ENCODE results near the gene CHMP4A.
"Not testable (repeated sequence)": the region's sequence is repeated elsewhere in the genome, so short reads cannot be mapped to it uniquely, and the experiment has no call there.

CHMP4A gene

DNA sequence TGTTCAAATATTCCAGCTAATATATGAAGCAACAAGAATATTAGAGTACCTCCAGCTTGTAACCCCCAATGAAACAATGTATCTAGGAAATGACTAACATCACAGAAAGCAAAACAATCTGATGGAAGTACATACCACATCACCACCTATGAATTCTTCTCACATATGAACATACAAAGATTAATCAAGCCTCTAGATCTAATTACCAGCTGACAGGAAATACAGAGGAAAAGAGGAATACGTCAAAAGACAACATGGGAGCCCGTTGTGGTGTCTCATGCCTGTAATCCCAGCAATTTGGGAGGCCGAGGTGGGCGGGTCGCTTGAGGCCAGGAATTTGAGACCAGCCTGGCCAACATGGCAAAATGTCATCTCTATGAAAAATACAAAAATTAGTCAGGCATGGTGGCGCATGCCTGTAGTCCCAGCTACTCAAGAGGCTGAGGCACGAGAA lies 11.4 kb upstream of the CHMP4A start:
- DNase-seq (ENCODE audit: low read depth in 2 of 2) = no peak

DNA sequence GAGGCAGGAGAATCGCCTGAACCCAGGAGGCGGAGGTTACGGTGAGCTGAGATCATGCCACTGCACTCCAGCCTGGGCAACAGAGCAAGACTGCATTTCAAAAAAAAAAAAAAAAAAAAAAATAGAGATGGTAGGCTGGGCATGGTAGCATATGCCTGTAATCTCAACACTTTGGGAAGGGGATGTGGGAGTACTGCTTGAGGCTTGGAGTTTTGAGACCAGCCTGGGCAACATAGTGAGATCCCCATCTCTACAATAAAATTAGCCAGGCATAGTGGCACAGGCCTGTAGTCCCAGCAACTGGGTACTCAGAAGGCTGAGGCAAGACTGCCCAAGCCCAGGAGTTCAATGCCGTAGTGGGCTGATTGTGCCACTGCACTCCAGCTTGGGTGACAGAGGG lies 9.7 kb upstream of the CHMP4A start:
- not testable (repeated sequence) for DNase-seq (ENCODE audit: low read depth in 2 of 2)

DNA sequence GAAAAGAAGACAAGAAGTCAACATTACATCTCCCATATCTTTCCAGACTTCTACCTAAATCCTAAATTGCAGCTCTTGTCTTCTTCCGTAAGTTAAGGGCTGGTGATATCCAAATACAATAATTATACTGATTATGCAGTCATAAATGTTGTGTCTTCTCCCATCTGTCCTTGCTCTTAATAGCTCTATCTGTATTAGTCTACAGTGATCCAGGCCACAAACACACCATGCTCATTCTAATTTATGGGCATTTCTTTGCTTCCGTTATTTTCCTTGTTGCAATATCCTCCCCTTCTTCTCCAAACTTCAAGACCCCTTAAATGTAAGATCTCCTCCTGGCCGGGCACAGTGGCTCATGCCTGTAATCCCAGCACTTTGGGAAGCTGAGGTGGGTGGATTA lies 6.2 kb upstream of the CHMP4A start:
- no peak for DNase-seq (ENCODE audit: low read depth in 2 of 2)

DNA sequence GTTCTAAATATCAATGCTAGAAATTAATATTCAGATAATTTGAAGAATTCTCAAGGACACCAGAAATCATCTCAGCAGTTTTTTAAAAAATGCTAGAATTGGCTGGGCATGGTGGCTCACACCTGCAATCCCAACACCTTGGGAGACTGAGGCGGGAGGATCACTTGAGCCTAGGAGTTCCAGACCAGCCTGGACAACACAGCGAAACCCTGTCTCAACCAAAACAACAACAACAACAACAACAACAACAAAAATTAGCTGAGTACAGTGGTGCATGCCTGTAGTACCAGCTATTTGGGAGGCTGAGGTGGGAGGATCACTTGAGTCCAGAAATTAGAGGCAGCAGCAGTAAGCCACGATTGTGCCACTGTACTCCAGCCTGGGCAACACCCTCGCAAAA lies 5.8 kb upstream of the CHMP4A start:
- no peak for DNase-seq (ENCODE audit: low read depth in 2 of 2)

DNA sequence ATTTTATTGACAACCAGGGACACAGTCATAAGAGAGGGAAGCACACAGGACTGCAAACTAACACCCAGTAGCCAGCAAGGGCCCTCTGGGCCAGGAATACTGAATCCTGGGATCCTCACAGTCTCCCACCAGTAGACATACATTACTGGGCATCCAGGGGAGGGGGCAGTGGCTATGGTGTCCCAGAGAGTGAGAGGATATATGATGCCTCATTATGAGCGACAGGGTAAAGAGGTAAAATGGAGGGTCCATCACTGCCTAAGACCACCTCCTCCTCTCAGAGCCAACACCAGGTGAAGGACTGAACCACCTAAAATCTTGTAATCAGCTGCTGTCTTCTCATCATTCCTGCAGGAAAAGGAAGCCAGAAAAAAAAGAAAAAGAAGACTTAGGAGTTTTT lies 3.6 kb upstream of the CHMP4A start:
- DNase-seq (ENCODE audit: low read depth in 2 of 2) = not testable (repeated sequence)

DNA sequence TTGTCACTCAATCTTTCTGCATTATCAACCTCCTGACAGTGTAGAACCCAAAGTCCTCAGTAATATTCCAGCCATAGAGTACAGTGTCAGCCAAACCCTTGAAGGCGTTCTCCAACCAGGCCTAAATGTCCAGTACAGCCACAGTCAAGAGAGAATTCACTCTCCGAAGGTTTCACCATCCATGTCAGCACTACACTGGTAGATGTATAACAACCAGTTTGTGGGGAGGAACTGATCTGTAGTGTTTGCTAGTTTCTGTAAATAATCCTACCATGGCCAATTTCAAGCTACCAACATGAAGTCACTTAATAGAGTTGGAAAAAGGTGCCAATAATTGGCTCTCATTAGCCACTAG lies 3.0 kb upstream of the CHMP4A start:
- DNase-seq (ENCODE audit: low read depth in 2 of 2) = no peak

DNA sequence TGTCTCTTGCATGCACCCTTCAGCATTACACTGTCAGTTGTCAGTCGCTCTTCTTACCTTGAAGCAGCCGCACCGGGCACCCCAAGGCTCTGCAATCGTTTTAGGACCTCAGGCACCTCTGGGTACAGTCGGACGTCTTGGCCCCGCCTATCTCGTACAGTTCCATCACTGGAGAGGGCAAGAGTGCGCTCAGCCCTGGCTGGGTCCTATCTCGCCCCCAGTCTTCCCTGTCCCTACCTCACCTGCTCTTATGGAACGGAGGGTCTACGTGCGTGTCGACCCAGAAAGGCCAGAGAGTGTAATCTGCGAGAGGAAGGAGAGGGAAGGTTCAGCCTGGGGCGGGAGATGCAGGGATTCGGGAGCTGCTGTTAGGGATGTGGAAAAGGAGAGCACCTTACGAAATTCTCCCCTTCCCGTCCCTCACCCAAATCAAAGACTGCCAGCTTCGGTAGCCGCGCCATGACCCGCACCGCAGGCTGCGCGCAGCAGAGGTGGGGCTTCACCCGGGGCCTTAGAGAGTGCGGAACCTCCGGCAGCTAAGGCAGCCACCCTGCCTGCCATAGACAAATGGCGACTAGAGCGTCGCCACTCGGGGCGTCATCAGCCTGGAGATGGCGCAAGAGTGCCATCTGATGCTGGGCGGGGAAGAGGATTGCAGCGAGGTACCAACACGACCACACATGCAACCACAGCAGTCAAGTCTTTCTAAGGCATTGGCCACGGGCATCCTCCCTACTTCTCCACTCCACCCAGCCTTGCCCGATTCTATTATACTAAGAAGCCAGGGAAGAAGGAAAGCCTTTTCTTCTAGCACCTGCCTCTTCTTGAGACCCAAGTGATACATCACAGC lies 2.4 kb upstream of the CHMP4A start, which contains the start of gene MDP1:
Gene MDP1 (minus strand): TSS at position 572 of the 850 bp plus-strand sequence. CDS start 111 bp downstream, at position 461.
- DNase-seq (ENCODE audit: low read depth in 2 of 2) = peak; percentile 71 to 77

DNA sequence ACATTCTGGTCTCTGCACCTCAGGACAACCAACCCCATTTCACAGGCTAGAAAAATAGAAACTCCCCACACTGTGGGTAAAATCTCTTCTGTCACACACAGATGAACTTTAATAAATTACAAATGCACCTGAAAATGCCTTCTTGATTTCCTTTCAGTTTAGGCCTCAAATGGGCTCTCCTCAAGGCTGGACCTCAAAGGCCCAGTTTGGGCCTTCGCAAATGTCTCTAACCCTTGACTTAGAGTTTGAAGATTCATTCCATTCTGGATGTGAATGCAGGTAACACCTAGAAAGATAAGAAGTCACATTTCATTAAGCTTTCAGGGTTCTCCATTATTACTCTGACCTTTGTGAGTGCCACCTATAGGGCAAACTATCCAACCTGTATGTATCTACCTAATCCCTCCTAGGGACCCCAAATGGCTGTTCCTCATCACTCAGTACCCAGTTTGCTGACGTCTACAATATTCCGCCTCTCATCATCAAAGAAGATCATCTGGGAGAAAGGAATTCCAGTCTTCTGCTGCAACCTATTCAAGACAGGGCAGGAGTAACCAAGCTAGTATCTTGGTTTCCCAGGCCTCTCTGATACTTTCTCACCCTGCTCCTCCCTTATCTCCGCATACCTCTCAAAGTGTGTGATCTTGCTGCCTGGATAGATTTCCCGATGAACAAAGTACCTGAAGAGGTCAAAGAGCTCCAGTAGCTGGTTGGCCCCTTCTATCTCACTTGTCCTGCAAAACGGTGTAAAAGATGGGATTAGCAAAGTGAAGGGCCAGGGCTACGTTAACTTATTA lies 776 bp upstream of the CHMP4A start:
- DNase-seq (ENCODE audit: low read depth in 2 of 2) = no peak

DNA sequence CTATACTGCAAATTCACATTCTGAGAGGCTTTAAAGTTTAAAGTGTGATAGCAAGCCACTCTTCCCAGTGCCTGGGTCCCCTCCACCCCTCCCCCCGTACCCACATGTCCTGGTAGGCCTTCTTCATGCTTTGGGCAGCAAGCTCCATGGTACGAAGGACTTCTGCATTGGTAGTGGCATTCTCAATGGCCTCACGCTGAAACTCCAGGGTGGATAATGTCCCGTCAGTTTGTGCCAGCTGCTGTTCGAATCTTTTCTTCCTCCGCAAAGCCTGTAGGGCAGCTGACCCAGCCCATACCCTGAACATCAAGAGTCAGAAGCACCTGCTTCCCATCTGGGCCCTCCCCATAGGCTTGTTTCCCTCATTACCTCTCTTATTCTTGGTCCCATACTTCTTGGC lies 2.0 kb downstream of the CHMP4A start:
- DNase-seq (ENCODE audit: low read depth in 2 of 2) = no peak

DNA sequence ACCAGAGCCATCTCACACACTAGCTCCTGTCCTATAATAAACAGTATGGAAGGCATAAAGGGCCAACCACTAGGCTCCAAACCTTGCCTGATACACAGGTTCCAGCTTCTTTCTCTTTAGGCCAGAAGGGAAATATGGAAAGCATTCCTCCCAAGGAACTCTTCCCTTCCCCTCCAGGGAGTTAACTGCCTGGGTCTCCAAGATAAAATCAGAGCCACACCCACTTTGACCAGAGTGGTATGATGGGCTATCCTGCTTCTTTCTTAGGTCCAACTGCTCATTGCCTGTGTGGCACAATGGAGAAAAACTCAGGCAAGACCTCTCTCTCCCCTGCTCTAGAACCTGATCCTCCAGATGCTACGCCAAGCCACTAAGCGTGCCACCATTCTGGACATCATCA lies 5.7 kb downstream of the CHMP4A start:
- DNase-seq (ENCODE audit: low read depth in 2 of 2) = no peak

DNA sequence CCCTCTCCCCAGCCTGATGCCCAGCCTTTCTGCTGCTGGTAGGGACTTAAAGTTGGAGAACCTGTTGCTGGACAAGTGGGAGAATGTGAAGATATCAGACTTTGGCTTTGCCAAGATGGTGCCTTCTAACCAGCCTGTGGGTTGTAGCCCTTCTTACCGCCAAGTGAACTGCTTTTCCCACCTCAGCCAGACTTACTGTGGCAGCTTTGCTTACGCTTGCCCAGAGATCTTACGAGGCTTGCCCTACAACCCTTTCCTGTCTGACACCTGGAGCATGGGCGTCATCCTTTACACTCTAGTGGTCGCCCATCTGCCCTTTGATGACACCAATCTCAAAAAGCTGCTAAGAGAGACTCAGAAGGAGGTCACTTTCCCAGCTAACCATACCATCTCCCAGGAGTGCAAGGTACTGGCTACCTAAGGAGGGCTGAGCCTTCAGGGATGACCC lies 6.2 kb downstream of the CHMP4A start:
- DNase-seq (ENCODE audit: low read depth in 2 of 2) = no peak

DNA sequence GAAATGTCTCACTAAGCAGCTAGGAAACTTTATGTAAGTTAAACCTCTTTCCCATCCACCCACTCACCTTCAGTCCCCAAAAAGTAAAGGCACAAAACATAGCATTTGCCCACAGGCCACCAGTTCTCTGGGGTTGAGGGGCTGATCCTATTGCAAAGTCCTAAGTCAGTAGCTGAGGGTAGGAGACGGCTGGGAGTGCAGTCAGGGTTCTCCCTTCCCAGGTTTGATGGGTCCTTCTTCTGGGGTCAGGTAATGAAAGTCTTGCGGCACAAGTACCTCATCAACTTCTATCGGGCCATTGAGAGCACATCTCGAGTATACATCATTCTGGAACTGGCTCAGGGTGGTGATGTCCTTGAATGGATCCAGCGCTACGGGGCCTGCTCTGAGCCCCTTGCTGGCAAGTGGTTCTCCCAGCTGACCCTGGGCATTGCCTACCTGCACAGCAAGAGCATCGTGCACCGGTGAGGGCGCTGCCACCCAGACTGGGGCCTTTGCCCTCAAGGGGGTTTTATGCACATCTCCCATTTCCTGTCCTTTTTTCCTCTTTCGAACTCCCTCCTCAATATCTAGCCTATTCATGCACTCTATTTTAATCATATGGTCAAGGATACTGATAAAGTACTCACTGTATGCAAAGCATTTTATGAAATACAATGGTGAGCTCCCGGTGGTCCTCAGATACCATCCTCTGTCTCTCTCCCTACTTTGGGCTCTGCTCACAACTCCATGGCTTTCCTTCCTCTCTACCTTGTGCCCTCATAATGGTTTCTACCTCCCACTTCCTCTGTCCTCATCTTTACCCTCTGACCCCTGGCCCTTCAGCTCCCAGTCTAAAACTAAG lies 6.8 kb downstream of the CHMP4A start:
- no peak for DNase-seq (ENCODE audit: low read depth in 2 of 2)

DNA sequence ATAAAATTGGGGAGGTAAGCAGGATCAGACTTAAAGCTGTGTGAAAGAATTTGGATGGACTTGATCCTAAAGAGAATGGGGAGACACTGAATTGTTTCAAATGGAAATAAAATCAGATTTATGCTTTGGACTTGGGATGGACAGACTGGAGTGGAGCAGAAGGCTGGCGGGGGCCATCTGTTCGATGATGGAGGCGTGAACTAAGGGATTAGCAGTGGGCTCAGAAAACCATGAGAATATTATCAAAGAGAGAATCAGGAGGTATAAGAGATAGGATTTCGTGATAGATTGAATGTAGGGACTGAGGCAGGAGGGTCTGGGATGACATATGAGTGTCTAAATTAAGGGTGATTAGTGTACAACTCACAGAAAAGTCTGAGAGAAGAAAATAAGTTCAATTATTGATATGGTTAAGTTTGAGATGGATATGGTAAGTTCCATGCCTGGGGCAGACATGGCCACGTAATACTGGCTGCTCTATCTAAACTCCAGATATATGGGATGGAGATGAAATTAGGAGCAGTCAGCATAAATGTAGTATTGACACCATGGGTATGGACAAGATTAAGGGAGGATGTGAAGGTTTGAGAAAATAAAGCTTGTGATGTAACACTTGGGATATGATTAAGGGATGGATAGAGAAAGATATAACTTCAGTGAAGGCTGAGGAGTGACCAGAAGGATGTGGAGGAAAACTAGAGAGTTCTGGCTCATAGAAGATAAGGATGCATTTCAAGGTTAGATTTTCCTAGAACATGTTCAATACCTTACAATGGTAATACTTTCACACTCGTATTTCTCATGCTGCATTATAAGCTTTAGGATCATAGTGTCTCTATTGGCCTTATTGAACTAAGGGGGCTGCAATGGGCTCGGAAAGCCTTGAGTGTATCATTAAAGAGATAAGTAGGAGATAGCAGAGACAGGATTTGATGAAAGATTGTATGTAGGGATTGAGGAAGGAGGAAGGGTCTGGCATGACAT lies 8.8 kb downstream of the CHMP4A start:
- DNase-seq (ENCODE audit: low read depth in 2 of 2) = no peak

DNA sequence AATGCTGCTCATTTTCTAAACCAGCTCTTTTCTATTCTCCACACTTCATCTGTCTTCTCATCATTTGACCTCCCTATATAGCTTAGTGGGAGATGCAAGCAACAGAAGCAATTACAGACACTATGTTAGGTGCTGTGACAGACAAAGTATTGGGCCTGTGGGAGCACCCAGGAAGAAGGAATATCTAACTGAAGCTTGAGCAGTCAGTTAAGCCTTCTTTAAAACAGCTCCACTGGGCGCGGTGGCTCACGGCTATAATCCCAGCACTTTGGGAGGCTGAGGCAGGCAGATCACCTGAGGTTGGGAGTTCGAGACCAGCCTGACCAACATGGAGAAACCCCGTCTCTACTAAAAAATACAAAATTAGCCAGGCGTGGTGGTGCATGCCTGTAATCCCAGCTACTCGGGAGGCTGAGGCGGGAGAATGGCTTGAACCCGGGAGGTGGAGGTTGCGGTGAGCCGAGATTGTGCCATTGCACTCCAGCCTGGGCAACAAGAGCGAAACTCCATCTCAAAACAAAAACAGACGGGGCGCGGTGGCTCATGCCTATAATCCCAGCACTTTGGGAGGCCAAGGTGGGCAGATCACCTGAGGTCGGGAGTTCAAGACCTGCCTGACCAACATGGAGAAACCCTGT lies 9.9 kb downstream of the CHMP4A start:
- not testable (repeated sequence) for DNase-seq (ENCODE audit: low read depth in 2 of 2)

DNA sequence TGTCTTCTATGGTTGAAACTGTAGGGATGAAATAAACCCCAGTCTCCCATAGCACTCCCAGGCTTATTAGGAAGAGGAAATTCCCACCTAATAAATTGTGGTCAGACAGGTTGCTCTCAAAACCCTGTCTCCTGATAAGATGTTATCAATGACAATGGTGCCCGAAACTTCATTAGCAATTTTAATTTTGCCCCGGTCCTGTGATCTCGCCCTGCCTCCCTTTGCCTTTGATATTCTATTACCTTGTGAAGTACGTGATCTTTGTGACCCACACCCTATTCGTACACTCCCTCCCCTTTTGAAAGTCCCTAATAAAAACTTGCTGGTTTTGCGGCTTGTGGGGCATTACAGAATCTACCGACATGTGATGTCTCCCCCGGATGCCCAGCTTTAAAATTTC lies 10.8 kb downstream of the CHMP4A start:
- not testable (repeated sequence) for DNase-seq (ENCODE audit: low read depth in 2 of 2)

DNA sequence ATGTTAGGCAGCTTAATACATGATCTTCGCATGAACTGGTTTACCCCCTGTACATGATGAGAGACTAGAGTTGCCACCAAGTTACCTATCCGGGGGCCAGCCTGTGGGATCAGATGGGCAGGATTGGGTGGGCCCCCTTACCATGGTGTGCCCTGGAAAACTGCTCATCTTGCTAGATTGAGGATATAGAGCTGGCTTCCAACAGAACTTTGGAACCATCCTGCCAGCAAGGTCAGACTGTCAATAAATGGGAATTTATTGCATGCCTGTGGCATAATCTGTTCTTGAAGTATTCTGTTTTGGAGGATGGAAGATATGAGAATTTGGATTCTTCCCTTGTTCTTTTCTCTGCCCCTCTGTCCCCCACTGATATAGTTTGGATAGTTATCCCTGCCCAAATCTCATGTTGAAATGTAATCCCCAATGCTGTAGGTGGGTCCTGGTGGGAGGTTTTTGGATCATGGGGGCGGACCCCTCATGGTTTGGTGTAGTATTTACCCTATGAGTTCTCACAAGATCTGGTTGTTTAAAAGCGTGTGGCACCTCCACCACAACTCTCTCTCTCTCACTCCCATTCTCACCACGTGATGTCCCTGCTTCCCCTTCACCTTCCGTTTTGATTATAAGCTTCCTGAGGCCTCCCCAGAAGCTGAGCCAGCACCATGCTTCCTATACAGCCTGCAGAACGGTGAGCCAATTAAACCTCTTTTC lies 14.3 kb downstream of the CHMP4A start:
- no peak for DNase-seq (ENCODE audit: low read depth in 2 of 2)

DNA sequence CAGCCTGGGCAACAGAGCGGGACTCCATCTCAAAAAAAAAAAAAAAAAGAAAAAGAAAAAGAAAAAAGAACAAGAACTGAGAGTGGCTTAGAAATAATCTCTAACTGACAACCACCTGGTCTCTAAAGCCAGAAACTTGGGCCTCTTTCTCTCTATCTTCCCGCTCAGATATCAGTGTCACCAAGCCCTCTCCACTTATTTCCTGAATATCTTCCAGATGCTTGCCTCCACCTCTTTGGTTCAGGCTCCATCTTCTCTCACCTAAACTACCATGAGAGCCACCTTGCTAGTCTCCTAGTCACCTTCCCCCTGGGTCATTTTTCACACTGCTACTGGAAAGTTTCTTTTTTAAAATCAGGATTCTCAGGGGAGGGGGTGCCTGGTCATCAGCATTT lies 16.2 kb downstream of the CHMP4A start:
- DNase-seq (ENCODE audit: low read depth in 2 of 2) = no peak

DNA sequence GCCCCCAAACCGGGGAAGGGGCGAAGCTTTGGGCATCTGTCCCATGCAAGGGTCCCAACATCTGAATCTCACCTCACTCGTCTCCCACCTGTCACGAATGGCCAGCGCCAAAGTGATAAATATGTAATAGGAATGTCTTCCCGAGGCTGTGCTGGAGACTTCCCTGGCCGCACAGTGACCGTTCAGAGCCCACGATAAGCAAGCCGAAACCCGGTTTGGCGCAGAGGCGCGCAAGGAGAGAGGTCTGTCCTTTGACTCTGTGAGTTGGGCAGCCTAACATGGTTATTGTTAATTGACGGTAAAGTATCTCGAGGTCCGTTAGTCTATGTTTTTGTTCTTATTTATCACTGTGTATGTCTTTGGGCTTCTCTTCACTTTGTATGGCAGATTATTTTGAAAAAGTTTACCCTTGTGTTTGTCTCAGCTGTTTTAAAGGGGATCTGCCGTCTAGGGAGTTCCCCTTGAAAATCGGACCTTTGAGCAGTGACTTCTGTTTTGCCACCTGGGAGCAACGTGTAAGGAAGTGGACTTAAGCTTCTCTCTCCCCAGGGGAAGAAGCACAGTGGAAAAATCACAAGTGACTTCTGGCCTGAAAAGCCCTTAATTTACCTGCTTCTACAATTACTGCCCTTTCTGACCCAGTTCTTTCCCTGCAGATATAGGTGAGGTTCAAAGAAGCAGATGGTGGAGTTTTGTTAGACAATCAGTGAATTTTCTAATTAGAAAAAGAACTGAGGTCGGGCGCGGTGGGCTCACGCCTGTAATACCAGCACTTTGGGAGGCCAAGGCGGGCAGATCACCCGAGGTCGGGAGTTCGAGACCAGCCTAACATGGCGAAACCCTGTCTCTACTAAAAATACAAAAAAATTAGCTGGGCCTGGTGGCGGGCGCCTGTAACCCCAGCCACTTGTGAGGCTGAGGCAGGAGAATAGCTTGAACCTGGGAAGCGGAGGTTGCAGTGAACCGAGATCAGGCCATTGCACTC lies 16.9 kb downstream of the CHMP4A start:
- no peak for DNase-seq (ENCODE audit: low read depth in 2 of 2)
